Right renal cortex interstitium (tissue), 3 donors: Measurements from ENCODE around the gene ADK. TPM values are rescaled to one million over a fixed set of nuclear protein-coding genes. Genes with fewer than 3 reads are reported as not detected.

ENCODE experiments used
- DNase-seq, 3 donors: peaks; one replicate each; pipeline ENCODE4 v3.0.0-alpha.2; 2013; ENCODE audit warnings: low read depth in 3 of 3, low spot score in 2 of 3
- polyA plus RNA-seq, 3 donors: library from polyadenylated mRNA; unstranded; fragments of 120-200 nt; gene quantifications; one replicate each; pipeline ENCODE4 v1.2.1, GENCODE V29; 2013; ENCODE audit not compliant: insufficient read length in 3 of 3

The ADK gene
- polyA plus RNA-seq, 3 donors = 31.3 to 34.8 (median 32.9) TPM

DNA sequence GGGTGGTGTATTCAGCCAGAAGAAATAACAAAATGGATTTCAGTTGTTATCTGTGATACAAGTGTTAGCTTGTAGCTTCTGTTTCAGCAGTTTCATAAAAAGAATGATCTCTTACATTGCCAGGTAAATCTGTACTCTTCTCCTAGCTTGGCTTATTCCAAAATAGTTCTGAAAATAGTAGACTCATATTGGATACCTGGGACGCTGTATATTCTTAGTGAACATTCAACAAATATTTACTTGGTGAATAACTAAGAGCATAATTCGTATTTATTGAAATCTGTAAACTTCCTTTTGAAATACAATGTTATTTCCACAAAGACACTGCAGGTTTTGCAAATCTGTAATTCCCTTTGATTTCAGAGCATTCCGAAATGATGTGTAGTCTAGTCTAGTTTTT is 249.2 kb downstream of the ADK start:
- DNase-seq = no peak

DNA sequence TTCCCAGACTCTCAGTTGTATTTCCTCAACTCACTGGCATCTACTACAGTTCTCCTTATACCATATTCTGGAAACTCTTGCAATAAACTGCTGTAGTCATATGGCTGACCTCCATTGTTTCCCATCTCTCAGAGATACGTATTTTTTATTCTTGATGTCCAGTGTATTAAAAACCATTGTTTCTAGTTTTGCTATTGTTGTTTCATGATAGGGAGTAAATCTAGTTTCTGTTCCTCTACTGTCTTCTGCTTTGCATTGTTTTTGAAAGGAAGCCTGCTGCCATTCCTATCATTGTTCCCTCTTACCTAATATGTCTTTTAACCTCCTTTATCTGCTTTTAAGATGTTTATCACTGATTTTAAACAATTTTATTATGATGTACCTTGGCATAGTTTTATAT is 255.0 kb downstream of the ADK start:
- DNase-seq = no peak

DNA sequence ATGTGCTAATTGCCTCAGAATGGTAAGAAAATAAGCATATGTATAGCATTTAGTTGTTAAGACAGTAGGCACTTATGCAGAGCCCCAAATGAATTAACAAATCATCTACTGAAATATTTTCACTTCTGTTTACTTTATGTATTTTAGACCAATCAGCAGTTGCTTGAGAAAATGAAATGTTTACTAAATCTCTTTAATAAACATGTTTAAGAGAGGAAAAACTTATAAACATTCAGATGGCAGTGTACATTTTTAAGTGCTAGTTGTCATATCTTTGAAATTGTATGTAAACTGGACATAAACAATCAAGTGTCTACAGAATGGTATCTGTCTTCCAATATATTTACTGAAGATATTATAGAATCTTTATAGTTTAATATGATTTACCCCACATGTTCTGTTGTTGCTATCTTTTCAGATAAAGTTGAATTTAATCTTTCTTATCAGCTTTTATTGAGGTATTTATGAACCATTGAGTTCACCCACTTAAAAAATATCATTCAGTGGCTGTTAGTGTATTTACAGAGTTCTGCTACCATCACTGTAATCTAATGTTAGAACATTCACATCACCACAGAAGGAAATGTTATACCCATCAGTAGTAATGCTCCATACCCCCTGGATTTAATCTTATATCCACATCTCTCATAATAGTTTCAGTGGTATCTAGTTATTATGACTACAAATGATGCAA is 264.3 kb downstream of the ADK start:
- no peak for DNase-seq

DNA sequence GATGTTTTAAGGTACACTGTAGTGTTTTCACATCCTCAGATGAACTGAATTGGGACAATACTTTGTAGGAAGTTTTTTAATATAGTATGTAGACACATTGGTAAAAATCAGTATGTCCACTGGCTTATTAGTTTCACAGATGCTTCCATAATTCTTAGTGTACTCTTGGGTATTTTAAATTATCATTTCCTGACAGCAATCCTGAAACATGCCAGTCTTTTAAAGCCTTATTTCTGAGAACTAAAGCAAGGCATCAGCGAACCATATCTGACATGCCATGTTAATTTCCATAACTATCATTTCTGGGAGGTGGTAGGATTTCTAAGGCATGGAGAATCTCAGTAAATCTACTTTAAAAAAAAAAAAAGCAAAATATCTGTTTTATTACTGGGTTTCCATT is 266.4 kb downstream of the ADK start:
- DNase-seq = no peak

DNA sequence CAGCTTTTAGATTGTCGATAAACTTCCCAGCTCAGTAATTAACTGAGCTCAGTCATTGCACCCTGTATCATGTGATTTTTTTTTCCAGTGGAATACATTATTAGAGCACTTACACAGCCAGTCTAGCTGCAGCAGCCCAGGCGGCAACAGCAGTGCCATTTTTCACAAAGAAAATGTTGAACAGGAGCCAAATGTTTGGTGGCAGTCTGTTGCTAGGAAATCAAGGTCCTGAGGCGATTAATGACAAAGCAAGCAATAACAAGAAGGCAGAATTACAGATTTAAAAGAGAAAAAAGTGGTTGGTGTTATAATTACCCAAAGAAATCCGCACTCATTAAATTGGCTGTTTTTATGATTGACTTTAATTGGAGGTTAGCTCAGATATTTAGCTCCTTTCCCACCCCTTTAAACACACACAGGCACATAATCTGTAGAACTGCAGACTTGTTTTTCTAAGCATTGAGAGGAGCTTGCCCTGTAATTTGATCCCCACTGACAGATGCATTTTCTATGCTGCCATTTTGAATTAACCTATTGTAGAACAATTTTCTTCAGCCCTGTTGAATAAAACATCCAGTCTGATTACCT is 267.4 kb downstream of the ADK start:
- DNase-seq = peak; percentile 58 to 61 (median 58)

DNA sequence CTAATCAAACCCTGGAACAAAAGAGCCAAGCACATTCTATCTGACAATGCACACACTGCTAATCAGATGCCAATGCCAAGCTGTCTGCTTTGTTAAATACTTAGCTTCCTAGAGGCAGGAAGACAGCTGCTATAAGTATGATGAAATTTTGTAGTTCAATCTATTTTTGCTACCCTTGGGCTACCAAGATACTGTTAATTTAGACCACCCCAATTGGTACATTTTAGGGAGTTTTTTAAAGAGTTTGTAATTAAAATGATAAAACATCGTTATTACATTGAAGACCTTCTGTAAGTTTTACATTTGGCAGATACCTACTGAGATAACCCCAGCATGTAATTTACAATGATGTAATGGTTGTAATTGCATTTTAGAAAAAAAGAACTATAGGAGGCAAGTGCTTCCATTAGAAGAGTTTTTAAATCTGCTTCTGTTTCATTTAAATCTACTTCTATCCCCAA is 268.5 kb downstream of the ADK start:
- no peak for DNase-seq

DNA sequence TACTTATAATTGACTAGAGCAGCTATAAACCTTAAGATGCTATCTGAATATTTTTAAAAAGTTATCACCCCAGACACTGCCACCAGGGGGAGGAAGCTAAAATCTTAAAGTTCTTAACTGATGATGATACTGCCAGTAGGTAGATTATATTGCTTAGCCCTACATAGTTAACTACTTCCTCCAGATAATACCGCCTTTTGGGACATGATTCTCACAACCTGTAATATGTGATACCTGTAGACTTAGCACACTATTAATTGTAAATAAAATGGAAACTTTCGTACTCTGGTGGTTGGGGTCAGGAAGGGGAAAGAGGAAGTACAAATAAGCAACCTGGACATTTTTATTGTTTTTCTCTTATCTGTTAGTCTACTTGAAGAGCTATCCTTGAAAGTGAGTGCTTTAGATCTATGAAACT is 268.9 kb downstream of the ADK start:
- no peak for DNase-seq

DNA sequence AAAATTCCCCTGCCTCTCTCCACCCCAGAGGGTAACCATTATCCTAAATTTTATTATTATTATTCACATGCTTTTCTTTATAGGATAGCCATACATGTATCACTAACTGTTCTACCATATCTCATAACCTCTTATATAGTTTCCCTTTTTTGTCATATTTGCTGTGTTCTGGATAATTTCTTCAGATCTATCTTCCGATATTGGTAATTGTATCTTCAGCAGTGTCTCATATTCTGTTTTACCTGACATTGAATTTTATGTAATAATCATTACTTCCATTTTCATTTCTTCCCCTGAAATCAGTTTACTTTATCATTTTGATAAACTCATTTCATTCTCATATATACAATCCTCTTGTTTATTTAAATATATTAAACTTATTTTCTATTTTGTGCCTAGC is 273.5 kb downstream of the ADK start:
- DNase-seq = no peak

DNA sequence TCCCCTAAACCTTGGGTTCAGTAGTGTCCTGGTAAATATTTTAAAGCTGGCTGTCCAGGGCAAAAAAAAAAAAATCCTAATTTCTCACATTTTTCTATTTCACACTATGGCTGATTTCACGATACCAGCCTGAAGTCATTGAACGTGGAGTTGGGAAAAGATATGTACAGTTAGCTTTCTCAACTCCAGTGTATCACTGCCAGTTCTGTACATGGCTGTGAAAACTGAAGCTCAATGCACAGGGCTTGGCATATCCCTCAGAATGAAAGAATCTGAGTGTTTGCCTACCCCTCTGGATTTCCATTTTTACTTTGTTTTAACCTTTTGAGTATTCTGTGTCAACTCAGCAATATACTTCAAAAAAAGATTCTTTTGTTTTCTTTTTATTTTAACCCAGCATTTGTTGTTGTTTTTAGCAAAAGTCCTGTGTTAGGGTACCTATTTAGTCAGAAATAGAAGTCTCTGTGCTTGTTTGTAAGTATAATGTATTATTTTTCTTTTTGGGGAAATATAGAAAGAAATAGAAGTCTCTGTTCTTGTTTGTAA is 274.5 kb downstream of the ADK start:
- no peak for DNase-seq

DNA sequence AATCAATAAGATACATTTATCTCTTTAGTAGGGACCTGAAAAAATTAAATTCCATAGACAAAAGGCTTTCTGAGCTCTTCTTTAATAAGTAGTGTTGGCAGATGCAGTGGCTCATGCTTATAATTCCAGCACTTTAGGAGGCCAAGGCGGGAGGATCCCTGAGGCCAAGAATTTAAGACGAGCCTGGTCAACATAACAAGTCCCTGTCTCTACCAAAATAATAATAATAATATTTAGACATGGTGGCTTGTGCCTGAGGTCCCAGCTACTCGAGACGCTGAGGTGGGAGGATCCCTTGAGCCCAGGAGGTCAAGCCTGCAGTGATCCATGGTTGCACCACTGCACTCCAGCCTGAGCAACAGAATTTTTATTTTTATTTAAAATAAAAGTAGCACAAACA is 280.8 kb downstream of the ADK start:
- DNase-seq = no peak

DNA sequence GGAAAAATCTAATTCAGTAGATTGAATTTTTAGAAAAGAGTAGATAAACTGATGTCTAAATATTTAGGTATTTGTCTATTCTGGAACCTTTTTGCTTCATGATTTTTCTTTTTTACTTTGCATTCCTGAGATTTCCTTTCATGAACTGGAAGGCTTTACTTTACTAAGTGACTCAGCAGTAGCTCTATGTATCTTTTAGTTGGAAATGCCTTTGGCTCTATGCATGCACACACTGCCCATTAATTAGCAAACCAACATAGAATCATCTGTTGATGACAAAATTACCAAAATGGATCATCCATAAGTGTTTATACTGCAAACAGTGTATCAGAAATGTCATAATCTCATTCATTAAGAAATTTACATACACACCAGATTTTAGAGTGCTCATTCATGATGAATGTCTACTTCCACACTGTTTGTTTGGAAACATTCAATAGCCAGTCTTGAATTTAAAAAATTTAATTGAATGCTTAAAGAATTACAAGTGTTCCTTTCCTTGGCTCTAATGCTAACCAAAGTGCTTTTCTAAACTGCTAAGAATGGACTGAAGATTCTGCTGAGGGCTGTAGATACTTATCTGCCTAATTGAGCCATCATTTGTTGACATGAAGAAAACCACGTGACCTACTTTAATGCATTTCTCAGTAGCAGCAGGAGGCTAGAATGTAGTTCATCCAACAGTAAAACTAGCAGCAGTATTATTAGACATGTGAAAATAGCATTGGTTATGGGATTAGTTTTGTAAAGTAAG is 282.0 kb downstream of the ADK start:
- DNase-seq = no peak

DNA sequence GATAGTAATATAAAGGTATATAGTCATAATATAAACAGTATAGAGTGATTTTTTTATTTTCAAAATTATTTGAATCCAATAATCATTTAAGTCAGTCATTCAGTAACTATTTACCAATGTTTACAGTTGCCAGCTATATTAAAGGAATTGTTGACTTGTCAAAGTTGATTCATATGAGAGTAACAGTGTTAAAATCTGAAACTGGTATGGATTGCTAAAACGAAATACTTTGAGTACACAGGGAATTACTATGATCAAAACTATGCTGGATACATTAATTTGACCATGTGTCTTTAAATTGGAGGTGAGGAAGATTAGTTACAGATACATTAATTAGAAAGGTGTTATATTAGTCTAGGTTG is 282.6 kb downstream of the ADK start:
- no peak for DNase-seq

DNA sequence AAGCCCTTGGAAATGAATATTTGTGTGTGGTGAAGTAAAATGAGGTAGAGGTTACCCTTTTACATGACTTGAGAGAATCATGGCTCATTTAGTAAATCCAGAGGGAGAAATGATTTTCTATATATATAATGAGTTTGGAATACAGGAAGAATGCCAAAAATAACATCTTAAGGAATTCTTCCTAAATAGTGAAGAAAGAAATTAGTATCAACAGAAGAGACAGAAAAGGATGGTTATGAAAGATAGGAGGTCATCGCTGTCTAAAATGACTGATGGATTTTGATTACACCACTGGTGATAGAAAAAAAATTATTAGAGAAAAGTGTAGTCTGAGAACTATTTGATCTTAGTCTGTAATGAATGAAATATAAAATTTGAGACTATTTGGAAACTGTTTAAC is 283.0 kb downstream of the ADK start:
- DNase-seq = no peak

DNA sequence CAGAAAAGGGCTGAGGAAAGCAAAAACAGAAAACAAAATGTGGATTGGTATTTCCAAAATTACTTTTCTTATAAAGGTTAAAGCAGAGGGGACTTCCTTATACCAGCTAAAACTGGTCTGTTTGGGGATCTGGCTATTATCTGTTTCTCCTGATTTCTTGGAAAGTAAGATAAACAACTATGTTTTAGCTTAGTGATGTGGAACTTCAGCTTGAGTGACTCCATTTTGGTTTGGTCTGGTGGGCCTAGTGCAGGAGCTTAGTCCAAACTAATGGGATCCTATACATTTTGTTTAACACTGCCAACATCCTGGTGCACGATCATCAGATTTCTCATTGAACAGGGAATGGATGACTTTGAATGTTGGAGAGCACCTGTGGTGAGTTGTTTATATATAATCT is 283.5 kb downstream of the ADK start:
- DNase-seq = no peak

DNA sequence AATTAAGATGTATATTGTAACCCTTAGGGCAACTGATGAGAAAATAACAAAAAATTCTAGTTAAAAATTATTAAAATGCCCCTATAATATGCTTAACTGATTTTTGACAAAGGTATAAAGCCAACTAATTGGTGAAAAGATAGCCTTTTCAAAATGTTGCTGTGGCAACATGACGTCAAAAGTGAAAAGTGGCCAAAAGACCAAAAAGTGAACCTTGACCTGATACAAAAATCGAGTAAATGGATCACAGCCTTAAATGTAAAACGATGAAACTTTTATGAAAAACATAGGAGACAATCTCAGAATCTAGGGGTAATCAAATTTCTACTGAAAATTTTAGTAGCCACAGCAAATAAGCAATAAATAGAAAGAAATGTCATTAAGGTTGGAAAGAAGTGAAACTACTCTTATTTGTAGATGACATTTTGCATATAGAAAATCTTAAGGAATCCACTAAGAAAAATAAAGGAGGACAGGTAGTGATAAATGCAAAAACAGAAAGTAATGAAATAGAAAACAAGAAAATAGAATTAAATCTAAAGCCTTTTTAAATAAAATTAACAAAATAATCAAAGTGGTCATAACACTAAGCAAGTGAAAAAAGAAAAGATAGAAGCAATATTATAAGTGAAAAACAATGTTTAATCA is 285.6 kb downstream of the ADK start:
- DNase-seq = no peak

DNA sequence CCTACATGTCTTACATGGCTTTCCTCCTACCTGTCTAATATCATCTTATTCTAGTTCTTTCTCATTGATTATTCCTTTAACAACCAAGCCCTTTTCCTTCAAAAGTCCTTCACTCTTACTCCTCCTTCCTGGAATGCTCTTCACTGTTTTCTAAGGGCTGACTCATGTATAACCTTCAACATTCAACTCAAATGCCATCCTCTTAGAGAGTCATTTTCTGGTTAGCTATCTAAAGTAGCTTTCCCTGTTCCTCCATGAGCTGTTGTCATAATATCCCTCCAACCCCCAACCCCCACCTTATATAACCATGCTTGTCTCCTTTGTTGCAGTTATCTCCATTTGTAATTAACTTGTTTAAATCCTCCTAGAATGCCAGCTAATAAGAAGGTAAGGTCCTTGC is 286.8 kb downstream of the ADK start:
- no peak for DNase-seq

DNA sequence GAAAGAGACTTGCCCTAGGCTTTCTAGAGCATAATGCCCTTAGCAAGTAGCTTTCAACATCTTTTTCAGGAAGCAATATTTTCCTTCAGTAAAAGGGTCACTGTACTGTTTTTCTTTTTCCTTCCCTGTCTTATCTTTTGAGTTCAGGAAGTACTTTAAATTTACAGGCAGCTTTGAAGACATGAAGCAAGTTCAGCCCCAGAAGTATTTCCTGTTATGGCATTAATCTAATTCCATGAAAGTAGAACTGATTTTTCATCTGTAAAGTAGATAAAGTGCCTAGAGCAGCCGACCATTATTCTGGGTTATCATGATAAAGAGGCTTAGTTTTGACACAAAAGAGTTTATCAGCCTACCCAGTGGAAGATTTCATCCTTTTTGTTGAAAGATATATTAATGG is 288.2 kb downstream of the ADK start:
- DNase-seq = no peak

DNA sequence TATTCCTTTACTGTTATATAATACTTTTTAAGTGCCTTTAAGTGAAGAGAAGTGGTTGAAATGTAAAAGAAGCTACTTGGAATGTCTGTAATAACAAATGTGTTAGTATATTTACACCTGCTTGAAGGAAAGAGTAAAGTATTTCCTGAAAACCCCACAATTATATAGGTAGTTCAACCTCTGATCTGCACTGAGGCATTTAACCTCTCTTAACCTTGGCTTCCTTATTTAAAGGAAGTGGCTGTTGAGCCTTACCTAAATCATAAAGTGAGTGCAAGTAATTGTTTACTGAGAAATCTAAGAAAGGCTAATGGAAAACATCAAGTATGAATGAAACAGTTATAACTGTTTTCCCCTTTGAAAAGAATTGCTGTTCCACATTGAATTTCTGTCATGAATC is 294.5 kb downstream of the ADK start:
- no peak for DNase-seq

DNA sequence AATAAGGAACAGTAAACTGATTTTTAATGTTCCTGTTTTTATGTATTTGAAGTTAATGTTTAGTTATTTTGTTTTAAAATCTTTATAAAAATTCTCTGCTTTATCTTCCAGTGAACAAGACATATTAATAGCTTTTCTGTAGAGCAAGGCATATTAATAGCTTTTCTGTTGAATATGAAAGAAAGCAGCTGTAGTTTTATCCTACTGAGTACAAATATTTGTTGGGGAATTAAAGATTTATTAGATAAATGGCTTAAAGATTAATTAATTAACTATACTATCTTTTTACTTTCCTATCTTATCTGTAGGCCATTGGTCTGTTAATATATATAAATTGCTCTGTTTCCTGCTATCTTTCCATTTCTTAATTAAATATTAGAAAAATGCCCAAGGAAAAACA is 299.6 kb downstream of the ADK start:
- peak in 1 of 3 donors; percentile 16 for DNase-seq

DNA sequence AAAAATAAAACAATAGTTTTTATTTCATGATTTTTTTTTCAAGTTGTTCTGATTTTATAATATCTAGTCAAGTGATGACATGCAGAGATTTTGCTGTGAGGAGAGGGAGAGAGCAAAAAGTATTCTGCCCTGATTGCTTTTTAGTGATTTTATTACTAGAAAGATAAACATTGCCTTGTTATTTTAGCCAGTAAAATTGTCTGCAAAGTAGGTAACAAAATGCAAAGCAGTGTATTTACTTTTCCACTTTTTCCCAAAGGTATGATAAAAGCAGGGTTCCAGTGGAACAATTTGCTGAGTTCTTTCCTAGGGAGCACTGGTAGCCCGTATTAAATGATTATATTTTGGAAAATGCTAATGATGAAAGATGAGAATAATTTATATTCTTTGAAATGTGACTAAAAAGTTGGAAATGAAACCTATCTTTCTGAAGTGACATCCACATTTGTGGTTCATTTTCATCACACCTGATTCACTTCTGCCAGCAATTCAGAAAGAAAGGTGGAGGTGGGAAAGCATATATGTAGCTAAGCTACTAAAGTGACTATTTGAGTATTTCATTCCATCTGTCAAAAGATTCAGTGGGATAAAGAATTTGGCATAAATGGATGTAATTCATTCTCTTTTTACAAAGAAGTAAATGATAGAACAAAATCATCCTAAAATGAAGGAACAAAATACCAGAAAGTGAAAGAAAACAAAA is 300.3 kb downstream of the ADK start:
- DNase-seq = no peak

DNA sequence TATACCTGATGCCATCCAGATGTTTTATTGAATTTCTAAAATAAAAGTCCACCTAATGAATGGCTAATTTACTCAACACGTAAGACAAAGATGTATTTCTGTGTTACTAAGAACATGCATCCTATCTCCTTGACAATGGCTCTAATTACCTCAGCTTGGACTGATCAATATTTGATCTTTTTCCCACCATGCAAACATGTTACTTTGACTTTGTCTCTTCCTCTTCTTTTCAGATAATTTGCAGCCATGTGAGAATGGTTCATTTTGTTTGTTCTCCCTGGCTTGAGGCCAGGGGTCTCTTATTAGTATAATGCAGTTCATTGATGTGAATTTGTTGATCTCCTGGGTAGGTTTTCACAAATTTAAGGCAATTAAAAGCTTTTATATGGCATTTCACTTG is 302.1 kb downstream of the ADK start:
- no peak for DNase-seq
